GM12891 (cell line): ENCODE measurements around the gene VPS35L.

ENCODE experiments used
- POLR2A ChIP-seq: IDR thresholded peaks from 2 replicates; pipeline ENCODE4 v1.6.1; 2011; ENCODE audit warnings: low read depth, low read length, control low read depth
- POLR2AphosphoS5 ChIP-seq: IDR thresholded peaks from 2 replicates; pipeline ENCODE4 v1.6.1; 2011; ENCODE audit warnings: low read depth, low read length, control low read depth
- TAF1 ChIP-seq: IDR thresholded peaks from 2 replicates; pipeline ENCODE4 v1.6.1; 2011; ENCODE audit warnings: low read depth, low read length, control low read depth

DNA sequence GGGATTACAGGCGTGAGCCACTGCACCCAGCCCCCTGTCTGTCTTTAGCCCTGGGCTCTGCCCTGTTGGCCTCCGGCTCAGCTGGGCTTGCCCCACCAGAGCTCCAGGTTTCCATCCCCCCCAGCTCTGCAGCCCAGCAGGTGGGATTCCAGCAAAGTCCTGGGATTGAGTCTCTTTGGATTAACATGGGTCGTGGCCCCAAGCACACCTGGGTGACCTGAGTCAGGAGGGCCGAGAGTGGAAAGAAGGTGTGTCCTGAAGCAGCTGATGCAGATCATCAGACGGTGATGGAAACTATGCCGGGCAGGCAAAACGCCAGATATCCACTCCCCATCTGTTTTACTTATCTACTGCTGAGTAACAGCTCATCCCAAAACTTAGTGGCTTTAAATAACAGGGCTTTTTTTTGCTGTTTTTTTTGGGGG lies 90.1 kb downstream of the VPS35L start:
- TF ChIP-seq POLR2AphosphoS5 (no peak), POLR2A (no peak), TAF1 (no peak)
